KMS-11 (cell line): ENCODE data around the gene PROM1.

Experiments
- H2AFZ ChIP-seq: fragments of 200-600 bp; sonication (generic); 2 replicates; pipeline ENCODE4 v1.6.1; 2016; ENCODE audit warnings: antibody characterized with exemption, mixed run types, low read depth
- H3K27ac ChIP-seq: fragments of 200-600 bp; sonication (generic); 2 replicates; pipeline ENCODE4 v1.6.1; 2016; ENCODE audit warnings: mild to moderate bottlenecking, mixed run types
- H3K27me3 ChIP-seq: fragments of 200-600 bp; sonication (generic); 2 replicates; pipeline ENCODE4 v1.6.1; 2017; ENCODE audit warnings: mild to moderate bottlenecking, low read depth, mixed run types, moderate library complexity; ENCODE audit not compliant: insufficient read depth
- H3K36me3 ChIP-seq: fragments of 200-600 bp; sonication (generic); 2 replicates; pipeline ENCODE4 v1.6.1; 2017; ENCODE audit warnings: mild to moderate bottlenecking, mixed run types; ENCODE audit not compliant: insufficient read depth
- H3K4me1 ChIP-seq: fragments of 200-600 bp; sonication (generic); 2 replicates; pipeline ENCODE4 v1.6.1; 2016; ENCODE audit warnings: mild to moderate bottlenecking, low read depth, mixed run types; ENCODE audit not compliant: poor library complexity, severe bottlenecking
- H3K4me2 ChIP-seq: fragments of 200-600 bp; sonication (generic); 2 replicates; pipeline ENCODE4 v1.7.0; 2016; ENCODE audit warnings: mild to moderate bottlenecking, mixed run types
- H3K4me3 ChIP-seq: fragments of 200-600 bp; sonication (generic); IDR thresholded peaks from 2 replicates; pipeline ENCODE4 v1.6.1; 2017; ENCODE audit warnings: low read depth, low read length, mixed read lengths; ENCODE audit not compliant: insufficient read depth
- H3K79me2 ChIP-seq: fragments of 200-600 bp; sonication (generic); 2 replicates; pipeline ENCODE4 v1.6.1; 2016; ENCODE audit warnings: low read depth, mixed run types; ENCODE audit not compliant: insufficient read depth
- H3K9ac ChIP-seq: fragments of 200-600 bp; sonication (generic); 2 replicates; pipeline ENCODE4 v1.6.1; 2016; ENCODE audit warnings: mild to moderate bottlenecking, mixed run types
- H4K20me1 ChIP-seq: fragments of 200-600 bp; sonication (generic); 2 replicates; pipeline ENCODE4 v1.6.1; 2016; ENCODE audit warnings: mild to moderate bottlenecking, mixed run types; ENCODE audit not compliant: insufficient read depth
- TF ChIP-seq, protein P1 (sequence below): fragments of 200-600 bp; sonication (generic); conservative IDR thresholded peaks from 2 replicates; pipeline ENCODE4 v1.6.1; 2017; ENCODE audit warnings: low read depth, mild to moderate bottlenecking, antibody characterized with exemption, low read length, moderate library complexity, mixed read lengths

Gene PROM1

GRCh38 chr4:15925830-15926229 is 158.0 kb downstream of the PROM1 start:
- H3K27me3 ChIP-seq = no peaks in the 10 kb centered on the region
- H3K79me2 ChIP-seq = no peaks in the 10 kb centered on the region
- no peak overlapping the region for H2AFZ ChIP-seq
- no peaks in the 10 kb centered on the region for H4K20me1 ChIP-seq
- H3K4me2 ChIP-seq = no peak overlapping the region
- TF ChIP-seq, protein P1, sequence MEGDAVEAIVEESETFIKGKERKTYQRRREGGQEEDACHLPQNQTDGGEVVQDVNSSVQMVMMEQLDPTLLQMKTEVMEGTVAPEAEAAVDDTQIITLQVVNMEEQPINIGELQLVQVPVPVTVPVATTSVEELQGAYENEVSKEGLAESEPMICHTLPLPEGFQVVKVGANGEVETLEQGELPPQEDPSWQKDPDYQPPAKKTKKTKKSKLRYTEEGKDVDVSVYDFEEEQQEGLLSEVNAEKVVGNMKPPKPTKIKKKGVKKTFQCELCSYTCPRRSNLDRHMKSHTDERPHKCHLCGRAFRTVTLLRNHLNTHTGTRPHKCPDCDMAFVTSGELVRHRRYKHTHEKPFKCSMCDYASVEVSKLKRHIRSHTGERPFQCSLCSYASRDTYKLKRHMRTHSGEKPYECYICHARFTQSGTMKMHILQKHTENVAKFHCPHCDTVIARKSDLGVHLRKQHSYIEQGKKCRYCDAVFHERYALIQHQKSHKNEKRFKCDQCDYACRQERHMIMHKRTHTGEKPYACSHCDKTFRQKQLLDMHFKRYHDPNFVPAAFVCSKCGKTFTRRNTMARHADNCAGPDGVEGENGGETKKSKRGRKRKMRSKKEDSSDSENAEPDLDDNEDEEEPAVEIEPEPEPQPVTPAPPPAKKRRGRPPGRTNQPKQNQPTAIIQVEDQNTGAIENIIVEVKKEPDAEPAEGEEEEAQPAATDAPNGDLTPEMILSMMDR = no peak
- H3K36me3 ChIP-seq = no peaks in the 10 kb centered on the region
- H3K9ac ChIP-seq = no peak overlapping the region
- no peaks in the 10 kb centered on the region for H3K4me1 ChIP-seq
- no peak overlapping the region for H3K4me3 ChIP-seq
- no peak overlapping the region for H3K27ac ChIP-seq

GRCh38 chr4:15921592-15921932 is 162.3 kb downstream of the PROM1 start:
- H3K4me1 ChIP-seq = no peaks in the 10 kb centered on the region
- TF ChIP-seq, protein P1 = no peak
- no peak overlapping the region for H3K9ac ChIP-seq
- no peaks in the 10 kb centered on the region for H3K79me2 ChIP-seq
- H3K36me3 ChIP-seq = no peaks in the 10 kb centered on the region
- no peak overlapping the region for H3K4me3 ChIP-seq
- H3K27ac ChIP-seq = no peak overlapping the region
- H2AFZ ChIP-seq = no peak overlapping the region
- H3K4me2 ChIP-seq = no peak overlapping the region
- H4K20me1 ChIP-seq = no peaks in the 10 kb centered on the region
- H3K27me3 ChIP-seq = no peaks in the 10 kb centered on the region

GRCh38 chr4:15920723-15921591 is 162.9 kb downstream of the PROM1 start:
- H2AFZ ChIP-seq = no peak overlapping the region
- no peak overlapping the region for H3K27ac ChIP-seq
- H3K36me3 ChIP-seq = no peaks in the 10 kb centered on the region
- H3K4me3 ChIP-seq = no peak overlapping the region
- TF ChIP-seq, protein P1 = no peak
- no peak overlapping the region for H3K4me2 ChIP-seq
- no peaks in the 10 kb centered on the region for H3K4me1 ChIP-seq
- no peaks in the 10 kb centered on the region for H3K79me2 ChIP-seq
- H4K20me1 ChIP-seq = no peaks in the 10 kb centered on the region
- no peaks in the 10 kb centered on the region for H3K27me3 ChIP-seq
- H3K9ac ChIP-seq = no peak overlapping the region

GRCh38 chr4:15918484-15919129 is 165.2 kb downstream of the PROM1 start:
- Histone ChIP-seq H3K4me3 (no peak overlapping the region), H2AFZ (no peak overlapping the region), H3K27ac (no peak overlapping the region), H4K20me1 (no peaks in the 10 kb centered on the region), H3K36me3 (no peaks in the 10 kb centered on the region), H3K4me2 (no peak overlapping the region), H3K4me1 (no peaks in the 10 kb centered on the region), H3K27me3 (no peaks in the 10 kb centered on the region), H3K9ac (no peak overlapping the region), H3K79me2 (no peaks in the 10 kb centered on the region)
- TF ChIP-seq, protein P1 = no peak
